T-helper 1 cell (primary cell): ENCODE measurements around the gene APH1B.
"Not testable (repeated sequence)": the region's sequence is repeated elsewhere in the genome, so short reads cannot be mapped to it uniquely, and the experiment has no call there.

Experiments used
- DNase-seq, 5 donors: peaks; one replicate each; pipeline ENCODE4 v3.0.0-alpha.2; 2012 to 2020

APH1B gene

DNA sequence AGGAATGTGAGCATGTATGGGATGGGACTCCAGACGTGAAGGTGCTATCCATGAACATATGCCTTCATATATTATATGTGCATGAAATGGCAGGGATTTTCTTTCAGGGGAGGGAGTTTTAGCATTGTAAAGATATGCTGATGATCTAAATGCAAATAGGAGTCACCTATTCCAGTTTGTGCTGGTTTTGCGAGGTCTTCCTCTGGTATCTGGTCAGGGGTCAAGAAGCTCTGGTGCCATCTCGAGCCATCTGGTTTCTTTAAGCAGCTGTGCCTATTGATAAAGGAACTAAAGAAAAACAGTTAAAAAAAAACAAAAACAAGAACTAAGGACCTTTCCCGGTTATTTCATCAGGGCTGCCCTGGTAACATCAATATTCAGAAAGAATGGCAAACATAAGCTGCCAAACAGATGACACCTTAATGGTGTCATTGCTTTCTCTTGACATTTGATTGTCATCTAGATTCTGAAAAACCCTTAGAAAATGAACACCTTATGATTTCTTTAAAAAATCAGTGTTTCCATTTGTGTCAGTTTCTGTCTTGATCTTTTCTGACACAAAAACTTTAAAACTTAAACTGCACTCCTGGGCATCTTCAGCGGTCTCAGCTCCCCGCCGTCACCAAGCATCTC, 22.7 kb downstream of the APH1B start:
- DNase-seq, result no peak

DNA sequence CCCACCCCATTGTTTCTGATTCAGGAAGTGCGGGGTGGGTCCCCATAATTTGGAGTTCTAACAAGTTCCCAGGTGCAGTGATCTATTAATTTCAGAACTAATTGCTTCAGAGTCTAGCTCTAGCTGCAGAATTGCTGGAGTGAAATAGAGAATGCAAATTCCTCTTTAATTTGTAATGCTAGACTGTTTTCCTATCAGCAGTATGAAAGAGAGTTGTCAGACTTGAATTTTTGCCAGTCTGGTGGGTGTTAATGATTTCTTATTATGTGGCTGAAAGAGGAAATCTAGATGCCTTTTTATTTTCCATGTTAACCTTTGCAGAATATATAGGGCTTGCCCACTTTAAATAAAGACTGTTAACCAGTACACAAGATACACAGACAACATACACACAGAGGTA, 23.7 kb downstream of the APH1B start:
- no peak for DNase-seq

DNA sequence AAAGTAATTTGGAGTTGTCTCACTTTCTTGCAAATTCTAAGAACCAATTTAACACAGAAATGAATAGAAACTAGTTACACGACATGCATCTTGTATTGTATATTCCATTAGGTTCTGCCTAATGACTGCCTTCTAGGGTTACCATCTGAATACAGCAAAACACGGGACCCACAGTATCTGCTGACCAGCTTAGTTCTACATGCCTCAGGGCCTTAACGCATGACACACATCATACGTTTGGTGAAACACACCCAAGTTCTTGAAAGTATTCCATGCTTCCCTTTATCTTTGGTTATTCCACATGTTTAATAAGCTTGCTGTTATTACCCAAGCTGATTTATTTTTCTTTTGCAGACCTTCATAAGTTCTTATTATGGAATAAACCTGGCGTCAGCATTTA, 27.9 kb downstream of the APH1B start:
- DNase-seq, result no peak

DNA sequence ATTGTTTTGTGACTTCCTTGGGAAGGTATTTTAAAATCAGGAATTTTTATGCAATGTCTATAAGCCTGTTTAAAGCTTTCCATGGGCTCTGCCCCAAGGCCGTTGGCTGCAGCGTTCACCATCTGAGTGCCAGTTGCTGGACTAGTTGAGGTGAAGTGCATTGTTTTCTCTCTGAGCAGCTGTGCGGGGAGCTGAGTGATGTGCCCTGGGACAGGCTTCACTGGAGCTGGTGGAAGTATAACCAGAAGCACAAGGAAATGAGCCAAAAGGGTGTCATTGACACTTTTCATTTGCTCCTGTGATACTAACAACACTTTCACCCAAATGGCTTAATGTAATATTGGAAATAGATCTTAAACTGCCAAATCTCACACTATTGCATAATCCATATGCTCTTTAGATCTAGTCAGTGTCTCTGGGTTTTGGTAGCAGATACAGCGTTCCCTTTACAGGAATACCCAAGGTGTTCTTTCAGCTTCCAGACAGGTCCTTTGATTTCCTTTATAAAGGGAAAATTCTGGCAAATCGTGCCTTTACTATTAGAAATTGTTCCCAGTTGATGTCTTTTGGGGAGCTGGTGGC, 29.2 kb downstream of the APH1B start:
- DNase-seq, result no peak

DNA sequence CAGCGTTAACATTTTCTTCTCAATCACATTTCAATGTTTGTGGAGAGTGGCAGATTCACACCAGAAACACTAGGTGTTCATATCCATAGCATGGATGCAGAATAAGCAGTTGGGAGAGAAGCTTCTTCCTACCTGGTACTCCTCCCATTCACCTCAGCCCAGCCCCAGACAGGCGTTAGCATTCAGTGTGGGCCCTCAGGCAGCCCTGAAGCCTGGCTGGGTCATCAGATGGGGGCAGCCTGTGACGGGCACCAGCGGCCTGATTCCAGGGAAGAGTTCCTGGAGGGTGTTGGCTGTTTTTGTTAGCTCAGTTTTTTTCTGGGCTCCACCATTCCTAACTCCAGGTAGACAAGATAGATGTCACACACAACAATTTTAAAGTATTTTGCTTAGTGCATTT, 31.1 kb downstream of the APH1B start:
- DNase-seq, result no peak

DNA sequence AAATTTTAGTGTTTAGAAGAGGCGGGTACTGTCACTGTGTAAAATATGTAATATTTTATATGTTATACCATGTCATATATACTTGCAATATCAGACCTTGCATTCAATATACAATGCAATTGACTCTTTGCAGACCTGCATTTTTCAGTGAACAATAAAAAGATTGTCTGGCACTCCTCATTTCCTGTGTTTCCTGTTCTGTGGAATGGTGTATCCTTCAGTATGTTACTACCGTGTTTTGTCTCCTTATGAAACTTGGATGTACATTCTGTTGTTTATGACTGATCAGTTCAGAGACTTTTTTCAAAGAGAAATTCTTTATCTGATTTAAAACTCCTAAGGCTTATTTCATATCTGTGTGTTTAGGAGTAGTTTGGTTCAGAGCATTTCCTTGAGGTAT, 31.5 kb downstream of the APH1B start:
- no peak for DNase-seq

DNA sequence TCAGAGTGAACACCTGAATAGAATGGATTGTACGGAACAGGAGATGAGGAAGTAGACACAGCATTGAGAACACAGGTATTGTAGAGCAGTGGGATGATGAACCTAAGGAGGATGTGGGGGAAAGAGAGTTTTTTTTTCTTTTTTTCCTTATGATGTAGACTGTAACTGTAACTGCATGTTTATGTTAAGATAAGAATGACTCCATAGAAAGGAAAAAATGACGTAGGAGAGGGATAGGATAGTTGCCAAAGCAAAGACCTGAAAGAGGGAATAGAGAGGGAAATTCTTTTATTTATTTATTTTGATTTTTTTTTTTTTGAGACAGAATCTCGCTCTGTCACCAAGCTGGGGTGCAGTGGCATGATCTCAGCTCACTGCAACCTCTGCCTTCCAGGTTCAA, 33.2 kb downstream of the APH1B start:
- DNase-seq, result no peak

DNA sequence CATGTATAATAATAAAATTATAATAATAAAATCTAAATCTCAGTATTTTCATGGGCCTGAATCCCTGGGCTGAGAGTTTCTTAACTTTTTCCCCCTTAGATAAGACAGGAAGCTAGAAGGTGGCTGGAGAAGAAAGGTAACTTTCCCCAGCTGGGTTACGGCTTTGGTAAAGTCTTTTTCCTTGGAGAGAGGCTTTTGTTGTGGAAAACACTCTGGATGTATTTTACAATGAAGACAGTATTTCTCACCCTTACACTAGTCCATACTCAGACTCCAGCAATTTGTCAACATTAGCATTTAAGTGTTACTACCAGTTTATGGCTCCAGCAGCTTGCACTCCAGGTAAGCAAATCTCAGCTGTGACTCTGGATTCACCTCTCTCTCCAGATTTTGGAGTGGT, 34.9 kb downstream of the APH1B start:
- DNase-seq, result no peak

DNA sequence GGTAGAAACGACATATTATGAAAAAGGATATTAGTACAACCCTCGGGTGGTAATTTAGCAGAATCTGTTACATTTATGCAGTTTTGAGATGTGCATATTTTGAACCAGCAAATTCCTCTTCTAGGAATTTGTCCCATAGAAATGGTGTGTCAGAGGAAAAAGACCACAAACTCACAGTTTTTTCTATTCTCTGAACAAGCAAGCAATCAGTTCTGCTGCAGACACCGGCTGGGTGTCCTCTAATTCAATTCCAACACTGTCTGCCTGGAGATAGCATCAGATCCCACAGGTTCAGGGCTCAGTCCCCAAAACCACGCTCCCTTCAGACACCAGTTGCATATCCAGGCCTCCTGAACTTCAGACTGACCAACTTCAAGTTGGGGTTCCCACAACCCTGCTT, 36.4 kb downstream of the APH1B start:
- no peak for DNase-seq

DNA sequence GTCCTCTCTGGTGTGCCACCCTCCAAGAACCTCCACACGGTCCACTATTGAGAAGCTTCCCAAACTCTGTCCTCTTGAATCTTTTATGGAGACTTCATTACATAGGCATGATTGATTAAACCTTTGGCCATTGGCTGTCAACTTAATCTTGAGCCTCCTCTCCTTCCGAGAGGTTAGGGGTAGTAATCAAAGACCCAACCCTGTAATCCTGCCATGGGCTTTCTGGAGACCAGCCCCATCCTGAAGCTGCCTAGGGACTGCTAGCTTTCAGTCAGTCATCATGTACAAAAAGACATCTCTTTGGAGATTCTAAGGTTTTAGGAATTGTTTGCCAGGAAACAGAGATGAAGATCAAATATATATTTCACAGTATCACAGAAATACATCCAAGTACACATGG, 37.0 kb downstream of the APH1B start:
- no peak for DNase-seq

DNA sequence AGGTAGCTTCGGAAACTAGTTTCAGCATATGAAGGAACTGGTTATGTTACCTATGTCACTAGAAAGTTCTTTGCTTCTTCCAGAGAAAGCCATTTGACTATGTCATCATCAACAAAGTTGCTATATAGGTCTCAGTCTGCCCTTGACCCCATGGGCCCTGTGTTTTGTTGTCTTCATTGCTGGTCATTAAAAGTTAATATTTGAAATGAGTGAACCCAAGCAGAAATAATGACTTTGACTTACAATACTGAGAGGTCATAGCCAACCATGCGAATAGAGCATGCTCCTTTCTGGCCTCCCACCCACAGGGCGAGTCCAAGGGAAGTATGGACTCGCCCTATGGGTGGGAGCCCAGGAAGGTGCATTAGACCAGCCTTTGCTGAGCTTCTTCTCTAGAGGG, 40.9 kb downstream of the APH1B start:
- no peak for DNase-seq

DNA sequence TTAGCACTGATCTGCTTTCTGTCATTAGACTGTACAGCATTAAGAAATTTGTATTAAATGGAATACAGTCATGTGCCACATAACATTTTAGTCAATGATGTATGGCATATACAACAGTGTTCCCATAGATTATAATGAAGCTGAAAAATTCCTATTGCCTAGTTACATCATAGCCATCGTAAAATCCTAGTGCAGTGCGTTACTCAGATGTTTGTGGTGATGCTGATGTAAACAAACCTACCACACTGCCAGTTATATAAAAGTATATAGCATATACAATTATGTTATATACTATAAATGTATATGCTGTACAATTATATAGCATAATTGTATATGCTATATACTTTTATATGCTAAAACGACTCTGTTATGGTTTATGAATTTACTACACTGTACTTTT, 41.7 kb downstream of the APH1B start:
- no peak for DNase-seq

DNA sequence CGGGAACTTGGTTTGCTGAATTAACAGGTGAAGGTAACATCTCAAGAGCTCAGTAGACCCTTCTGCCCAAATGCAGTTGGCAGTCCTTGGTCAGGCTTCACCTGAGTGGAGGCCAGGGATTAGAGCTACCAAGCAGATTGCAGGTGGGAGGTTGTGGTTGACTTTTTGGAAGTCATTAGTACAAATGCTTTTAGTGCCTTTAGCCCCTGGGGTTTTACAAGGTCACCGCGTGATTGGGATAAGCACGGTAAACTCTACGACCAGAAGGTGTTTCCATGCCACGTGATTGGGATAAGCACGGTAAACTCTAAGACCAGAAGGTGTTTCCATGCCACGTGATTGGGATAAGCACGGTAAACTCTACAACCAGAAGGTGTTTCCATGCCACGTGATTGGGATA, 43.0 kb downstream of the APH1B start:
- not testable (repeated sequence) for DNase-seq

DNA sequence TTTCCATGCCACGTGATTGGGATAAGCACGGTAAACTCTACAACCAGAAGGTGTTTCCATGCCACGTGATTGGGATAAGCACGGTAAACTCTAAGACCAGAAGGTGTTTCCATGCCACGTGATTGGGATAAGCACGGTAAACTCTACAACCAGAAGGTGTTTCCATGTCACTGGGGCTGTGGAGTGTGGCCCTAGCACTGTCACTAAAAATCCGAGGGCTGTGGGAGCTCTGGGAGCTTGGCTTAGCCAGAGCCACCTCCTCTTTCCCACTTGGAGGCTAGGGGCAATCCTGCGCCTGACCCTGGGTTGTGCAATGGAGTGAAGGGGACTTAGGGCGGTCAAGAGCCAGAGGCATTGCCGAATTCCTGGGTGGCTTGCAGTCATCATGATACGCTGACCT, 43.6 kb downstream of the APH1B start:
- DNase-seq, result not testable (repeated sequence)

DNA sequence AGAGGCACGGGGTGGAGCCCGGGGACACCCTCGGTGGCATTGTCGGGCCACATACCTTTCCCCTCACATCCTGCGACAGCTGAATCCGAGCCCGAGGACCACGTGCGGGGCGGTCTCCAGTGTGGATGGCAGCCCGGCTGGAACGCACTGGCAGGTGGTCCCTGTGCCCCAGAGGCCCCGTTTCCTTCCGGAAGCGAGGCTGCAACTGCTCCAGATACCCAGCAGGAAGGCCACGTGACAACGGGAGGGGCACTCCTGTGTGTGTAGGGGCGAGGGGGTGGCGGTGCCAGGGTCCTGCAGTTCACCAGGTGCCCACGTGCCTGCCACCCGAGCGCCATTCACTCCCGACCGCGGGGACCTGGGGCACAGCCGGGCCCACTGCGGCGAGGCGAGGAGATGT, 44.1 kb downstream of the APH1B start:
- no peak for DNase-seq

DNA sequence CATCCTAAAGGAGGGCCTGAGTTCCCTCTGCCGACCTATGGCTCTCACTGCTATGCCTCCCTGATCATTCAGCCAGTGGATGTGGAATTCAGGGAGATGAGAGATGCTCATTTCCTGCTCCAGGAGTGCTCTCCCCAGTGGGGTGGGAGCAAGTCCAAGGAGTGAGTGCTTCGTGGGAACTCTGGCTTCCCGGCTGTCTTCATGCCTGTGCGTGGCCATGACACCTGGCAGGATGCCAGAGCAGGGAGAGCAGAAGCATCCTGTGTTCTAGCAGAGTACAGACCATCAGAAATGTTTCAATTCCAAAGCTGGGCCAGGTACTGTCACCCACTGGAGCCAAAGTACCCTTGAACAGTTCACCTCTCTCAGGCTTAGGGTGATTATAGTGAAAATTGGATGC, 45.1 kb downstream of the APH1B start:
- DNase-seq, result no peak

DNA sequence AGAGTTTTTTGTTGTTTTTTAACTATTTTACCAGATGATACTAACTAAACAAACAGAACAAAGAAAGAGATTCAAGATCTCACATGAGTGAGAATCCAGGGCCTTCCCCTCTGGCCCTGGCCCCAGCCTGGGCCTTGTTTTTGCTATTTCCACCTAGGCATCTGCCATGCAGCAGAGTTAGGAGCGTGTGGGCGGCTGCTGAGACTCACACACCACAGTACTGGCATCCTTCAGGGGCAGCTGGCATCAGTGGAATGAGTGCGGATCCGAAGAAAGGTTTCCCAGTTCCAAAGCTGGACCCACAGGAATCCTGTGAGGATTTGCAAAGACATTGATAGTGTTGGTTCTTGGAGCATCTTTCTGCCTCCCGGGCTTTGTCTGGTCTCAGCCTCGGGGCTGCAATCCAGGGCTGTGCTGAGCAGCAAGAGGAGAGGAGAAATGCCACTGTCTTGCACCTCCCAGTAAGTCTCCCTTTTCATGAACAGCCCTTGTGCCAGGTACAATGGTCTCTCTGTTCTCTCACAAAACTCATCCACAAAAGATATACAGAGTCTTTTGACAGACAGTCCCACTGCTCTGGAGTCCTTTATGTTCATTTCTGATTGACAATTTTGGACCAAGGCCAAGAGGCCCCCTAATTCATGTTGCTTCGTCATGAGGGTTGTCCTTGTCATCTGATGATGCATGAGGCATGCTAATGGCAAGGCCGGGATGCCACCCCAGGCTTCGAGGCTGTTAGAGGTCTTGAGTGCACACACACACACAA, 46.6 kb downstream of the APH1B start:
- no peak for DNase-seq

DNA sequence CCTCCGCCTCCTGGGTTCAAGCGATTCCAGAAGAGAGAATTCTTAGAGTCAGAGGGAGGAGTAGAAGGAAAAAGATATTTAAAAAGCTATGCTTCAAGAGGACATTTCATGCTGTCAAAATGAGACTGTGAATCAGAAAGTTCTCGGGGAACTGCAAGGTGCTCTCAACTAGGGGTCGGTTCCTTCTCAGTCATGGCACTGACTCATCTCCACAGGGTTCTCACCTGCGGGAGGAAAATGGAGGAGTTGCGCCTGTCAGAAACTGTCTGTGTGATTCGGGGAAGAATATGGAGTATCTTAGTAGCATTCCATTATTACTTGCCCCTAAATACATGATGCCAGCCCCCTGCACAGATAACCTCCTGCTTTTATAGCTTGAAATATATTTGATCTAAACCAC, 47.4 kb downstream of the APH1B start:
- no peak for DNase-seq

DNA sequence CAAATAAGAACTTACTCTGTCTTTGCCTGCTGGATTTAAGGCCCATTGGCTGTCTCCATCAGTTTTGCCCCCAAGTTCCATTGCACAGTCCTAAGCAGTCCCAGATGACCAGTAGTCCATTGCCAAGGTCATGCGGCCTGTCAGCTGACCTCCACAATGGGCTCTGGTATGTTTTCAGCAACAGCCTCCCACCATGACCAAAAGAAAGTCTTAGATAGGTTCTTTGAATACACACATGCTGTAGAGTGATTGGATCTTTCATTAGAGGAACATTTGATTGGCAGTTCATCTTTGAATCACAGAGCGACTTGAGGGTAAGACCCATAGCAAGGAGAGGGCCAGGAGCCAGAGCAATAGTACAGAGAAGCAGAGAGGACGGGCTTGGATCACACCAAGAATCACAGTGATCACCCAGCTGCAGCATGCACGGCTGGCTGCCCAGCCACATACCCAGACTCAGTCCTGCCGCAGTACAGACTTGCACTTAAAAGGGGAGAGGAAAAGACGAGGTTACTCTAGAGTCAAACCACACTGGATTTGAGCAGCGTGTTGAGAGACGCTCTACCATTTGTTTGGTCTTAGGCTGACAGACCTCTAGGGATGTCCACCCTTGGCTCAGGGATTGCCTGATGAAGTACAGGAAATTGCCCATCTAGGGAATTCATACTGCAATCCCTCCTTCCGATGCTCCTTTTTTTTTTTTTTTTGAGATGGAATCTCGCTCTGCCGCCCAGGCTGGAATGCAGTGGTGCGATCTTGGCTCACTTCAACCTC, 50.4 kb downstream of the APH1B start:
- no peak for DNase-seq

DNA sequence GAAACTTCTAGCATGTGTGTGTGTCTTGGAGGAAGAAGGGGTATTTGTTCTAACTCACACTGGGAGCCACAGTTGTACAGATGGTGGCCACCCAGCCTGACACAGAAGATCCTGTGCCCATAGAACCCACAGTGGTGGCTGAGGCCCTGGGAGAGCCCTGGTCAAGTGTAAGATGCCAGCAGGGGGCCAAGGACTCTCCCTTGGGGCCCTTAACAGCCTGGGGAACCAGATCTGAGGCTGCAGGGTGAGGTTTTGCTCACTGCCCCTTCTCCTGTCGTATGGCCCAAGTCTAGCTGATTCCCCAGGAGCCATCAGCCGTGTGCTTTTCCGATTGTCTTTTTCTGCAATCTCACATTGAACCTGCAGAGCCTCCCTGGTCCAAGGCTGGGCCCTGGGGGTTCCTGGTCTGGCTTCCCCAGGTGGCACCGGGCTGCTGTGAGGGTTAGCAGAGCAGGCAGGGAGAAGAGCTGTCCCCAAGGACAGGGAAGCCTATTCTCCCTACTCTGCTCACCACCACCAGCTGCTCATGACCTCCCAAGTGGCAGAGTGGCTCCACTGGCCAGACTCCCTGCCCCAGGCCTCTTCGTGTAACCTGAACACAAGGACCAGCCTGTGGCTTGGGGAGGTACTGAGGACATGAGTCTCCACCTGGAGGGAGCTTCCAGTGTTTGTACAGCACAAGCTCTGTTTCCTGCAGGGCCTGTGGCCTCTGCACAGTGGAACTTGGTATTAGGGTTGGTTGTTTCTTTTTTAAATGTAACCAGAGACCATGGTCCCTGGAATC, 52.4 kb downstream of the APH1B start:
- DNase-seq, result no peak

DNA sequence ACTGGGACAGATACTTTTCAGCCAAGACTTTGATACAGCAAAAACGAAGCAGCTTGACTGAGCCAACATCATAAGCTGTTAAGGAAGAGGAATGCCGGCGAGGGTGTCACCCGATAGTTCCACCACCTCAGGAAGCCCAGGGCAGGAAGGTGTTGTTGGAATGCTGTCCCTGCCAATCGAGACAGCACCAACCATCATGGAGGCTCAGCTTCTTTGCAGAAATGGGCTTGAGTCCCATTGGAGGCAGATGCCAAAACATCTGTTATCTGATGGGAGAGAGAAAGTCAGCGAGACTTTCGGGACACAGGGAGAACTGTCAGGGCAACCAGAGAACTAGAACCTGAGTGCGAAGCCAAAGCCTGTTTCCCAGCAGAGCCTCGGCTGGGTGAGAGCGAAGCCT, 53.5 kb downstream of the APH1B start:
- no peak for DNase-seq

DNA sequence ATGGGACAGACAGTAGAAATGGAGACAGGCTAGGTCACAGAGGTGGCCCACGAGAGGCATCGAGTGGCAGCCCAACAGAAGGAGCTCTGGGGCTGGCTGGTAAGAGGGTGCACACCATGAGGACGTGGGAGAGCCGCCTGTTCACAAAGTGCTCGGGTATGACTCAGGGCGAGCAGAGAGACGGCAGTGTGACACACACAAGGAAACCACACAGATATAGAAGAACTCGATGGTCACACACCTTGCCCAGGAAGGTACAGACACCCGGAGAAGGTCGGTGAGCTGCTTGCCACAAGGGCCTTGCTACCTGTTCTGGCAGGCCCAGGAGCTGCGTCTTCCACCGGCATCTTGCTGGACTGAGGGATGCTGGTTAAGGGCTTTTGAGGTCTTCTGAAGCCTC, 54.1 kb downstream of the APH1B start:
- no peak for DNase-seq
